Measurements from ENCODE around the gene GBX2.

GBX2 gene

GRCh38 chr2:236127010-236127409 is 41.2 kb downstream of the GBX2 start:
- Histone ChIP-seq H3K36me3 (ENCODE audit: insufficient read depth, low read length) (peaks cover 2% of the 10 kb centered on the region; the same call in 1 of the 2 replicates), H3K9me3 (ENCODE audit: insufficient read depth, low read length, severe bottlenecking) (no peaks in the 10 kb centered on the region), H3K4me2 (ENCODE audit: insufficient read depth, low read length) (no peak overlapping the region), H3K27me3 (ENCODE audit: insufficient read depth, low read length, poor library complexity) (no peaks in the 10 kb centered on the region), H3K27ac (ENCODE audit: low read length) (no peak overlapping the region), H4K20me1 (ENCODE audit: insufficient read depth, low read length) (no peaks in the 10 kb centered on the region), H3K9ac (ENCODE audit: low read depth, low read length) (no peak overlapping the region), H3K4me1 (ENCODE audit: insufficient read depth, low read length) (no peaks in the 10 kb centered on the region), H2AFZ (ENCODE audit: low read depth, low read length) (no peak overlapping the region), H3K79me2 (ENCODE audit: insufficient read depth, low read length) (no peaks in the 10 kb centered on the region), H3K4me3 (ENCODE audit: low read depth in 1 of 2, low read length in 2 of 2) (no peak overlapping the region)
- ATAC-seq (ENCODE audit: insufficient read depth, low read depth) (no peak), DNase-seq (no peak)
- TF ChIP-seq CTCF (IDR thresholded peaks at IDR 0.05; ENCODE audit: borderline replicate concordance, extremely low read depth, low read length, poor library complexity, severe bottlenecking) (no peak), EZH2 (IDR thresholded peaks at IDR 0.05; ENCODE audit: borderline replicate concordance, low read depth, low read length, severe bottlenecking) (no peak)

- Histone ChIP-seq H4K20me1 (ENCODE audit: insufficient read depth, low read length) (no peaks in the 10 kb centered on the region), H3K9ac (ENCODE audit: low read depth, low read length) (no peak overlapping the region), H3K4me3 (ENCODE audit: low read depth in 1 of 2, low read length in 2 of 2) (no peak overlapping the region), H3K9me3 (ENCODE audit: insufficient read depth, low read length, severe bottlenecking) (no peaks in the 10 kb centered on the region), H3K27ac (ENCODE audit: low read length) (no peak overlapping the region), H2AFZ (ENCODE audit: low read depth, low read length) (no peak overlapping the region), H3K4me1 (ENCODE audit: insufficient read depth, low read length) (no peaks in the 10 kb centered on the region), H3K4me2 (ENCODE audit: insufficient read depth, low read length) (no peak overlapping the region), H3K36me3 (ENCODE audit: insufficient read depth, low read length) (peaks cover 2% of the 10 kb centered on the region; the same call in 1 of the 2 replicates), H3K27me3 (ENCODE audit: insufficient read depth, low read length, poor library complexity) (no peaks in the 10 kb centered on the region), H3K79me2 (ENCODE audit: insufficient read depth, low read length) (no peaks in the 10 kb centered on the region)
- TF ChIP-seq CTCF (IDR thresholded peaks at IDR 0.05; ENCODE audit: borderline replicate concordance, extremely low read depth, low read length, poor library complexity, severe bottlenecking) (no peak), EZH2 (IDR thresholded peaks at IDR 0.05; ENCODE audit: borderline replicate concordance, low read depth, low read length, severe bottlenecking) (no peak)
- no peak for DNase-seq
- ATAC-seq (ENCODE audit: insufficient read depth, low read depth), result no peak
Measured at GRCh38 chr2:236125541-236125940, 42.6 kb downstream of the GBX2 start.

- H3K27ac ChIP-seq (ENCODE audit: low read length), result no peak overlapping the region
- no peak overlapping the region for H2AFZ ChIP-seq (ENCODE audit: low read depth, low read length)
- DNase-seq (no peak), ATAC-seq (ENCODE audit: insufficient read depth, low read depth) (no peak)
- H3K9me3 ChIP-seq (ENCODE audit: insufficient read depth, low read length, severe bottlenecking), result no peaks in the 10 kb centered on the region
- H4K20me1 ChIP-seq (ENCODE audit: insufficient read depth, low read length), result no peaks in the 10 kb centered on the region
- H3K4me2 ChIP-seq (ENCODE audit: insufficient read depth, low read length), result no peak overlapping the region
- H3K4me1 ChIP-seq (ENCODE audit: insufficient read depth, low read length), result no peaks in the 10 kb centered on the region
- peaks cover 2% of the 10 kb centered on the region; the same call in 1 of the 2 replicates for H3K36me3 ChIP-seq (ENCODE audit: insufficient read depth, low read length)
- H3K9ac ChIP-seq (ENCODE audit: low read depth, low read length), result no peak overlapping the region
- no peak overlapping the region for H3K4me3 ChIP-seq (ENCODE audit: low read depth in 1 of 2, low read length in 2 of 2)
- H3K79me2 ChIP-seq (ENCODE audit: insufficient read depth, low read length), result no peaks in the 10 kb centered on the region
- TF ChIP-seq CTCF (IDR thresholded peaks at IDR 0.05; ENCODE audit: borderline replicate concordance, extremely low read depth, low read length, poor library complexity, severe bottlenecking), result no peak
- TF ChIP-seq EZH2 (IDR thresholded peaks at IDR 0.05; ENCODE audit: borderline replicate concordance, low read depth, low read length, severe bottlenecking), result no peak
- no peaks in the 10 kb centered on the region for H3K27me3 ChIP-seq (ENCODE audit: insufficient read depth, low read length, poor library complexity)
Measured at GRCh38 chr2:236124182-236124893, 43.8 kb downstream of the GBX2 start.

Measured in DND-41 (cell line).